NT2/D1 (cell line): ENCODE measurements around the gene EPB41L4B.

ENCODE experiments used
- SUZ12 ChIP-seq: IDR thresholded peaks from 2 replicates; pipeline ENCODE4 v1.6.1; 2011; ENCODE audit not compliant: insufficient read length, insufficient read depth; ENCODE audit errors: extremely low read depth
- YY1 ChIP-seq: IDR thresholded peaks from 2 replicates; pipeline ENCODE4 v1.6.1; 2011; ENCODE audit not compliant: insufficient read length, insufficient read depth
- ZNF274 ChIP-seq: IDR thresholded peaks from 2 replicates; pipeline ENCODE4 v1.6.1; 2011; ENCODE audit warnings: mild to moderate bottlenecking, low read depth, low read length

DNA sequence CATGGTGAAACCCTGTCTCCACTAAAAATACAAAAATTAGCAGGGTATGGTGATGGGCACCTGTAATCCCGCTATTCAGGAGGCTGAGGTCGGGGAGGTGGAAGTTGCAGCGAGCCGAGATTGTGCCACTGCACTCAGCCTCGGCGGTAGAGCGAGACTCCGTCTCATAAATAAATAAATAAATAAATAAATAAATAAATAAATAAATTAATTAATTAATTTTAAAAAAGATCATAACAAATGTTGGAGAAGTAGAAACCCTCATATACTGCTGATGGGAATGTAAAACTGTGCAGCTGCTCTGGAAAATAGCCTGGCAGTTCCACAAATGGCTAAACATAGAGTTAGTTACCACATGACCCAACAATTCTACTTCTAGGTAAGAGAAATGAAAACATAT is 39.3 kb downstream of the EPB41L4B start:
- TF ChIP-seq YY1 = no peak
- no peak for TF ChIP-seq SUZ12
- TF ChIP-seq ZNF274 = no peak
